OCI-LY1 (cell line): ENCODE measurements around the gene TMEM178A.

Source experiments
- H2AFZ ChIP-seq: fragments of 200-600 bp; sonication (generic), shearing (Covaris generic); 2 replicates; pipeline ENCODE4 v1.6.0; 2014; ENCODE audit warnings: antibody characterized with exemption, mild to moderate bottlenecking, low read length
- H3F3A ChIP-seq: fragments of 200-600 bp; sonication (generic), shearing (Covaris generic); 2 replicates; pipeline ENCODE4 v1.6.0; 2014; ENCODE audit warnings: mild to moderate bottlenecking, antibody characterized with exemption, low read length, moderate library complexity; ENCODE audit not compliant: insufficient read depth
- H3K27ac ChIP-seq: fragments of 200-600 bp; sonication (generic); 2 replicates; pipeline ENCODE4 v1.5.1; 2014; ENCODE audit warnings: low read length, mixed run types, mild to moderate bottlenecking, low read depth; ENCODE audit not compliant: poor library complexity, severe bottlenecking
- H3K27me3 ChIP-seq: fragments of 200-600 bp; sonication (generic); 2 replicates; pipeline ENCODE4 v1.6.0; 2014; ENCODE audit warnings: antibody characterized with exemption, mild to moderate bottlenecking, low read length, moderate library complexity; ENCODE audit not compliant: insufficient read depth
- H3K36me3 ChIP-seq: fragments of 200-600 bp; sonication (generic); 2 replicates; pipeline ENCODE4 v1.6.1; 2014; ENCODE audit warnings: mild to moderate bottlenecking, antibody characterized with exemption, low read length, moderate library complexity, mixed read lengths; ENCODE audit not compliant: insufficient read depth
- H3K4me1 ChIP-seq: fragments of 200-600 bp; sonication (generic); 2 replicates; pipeline ENCODE4 v1.5.1; 2014; ENCODE audit warnings: mild to moderate bottlenecking, low read length, moderate library complexity; ENCODE audit not compliant: insufficient read depth, severe bottlenecking
- H3K4me2 ChIP-seq: fragments of 200-600 bp; sonication (generic), shearing (Covaris generic); 2 replicates; pipeline ENCODE4 v1.6.1; 2014; ENCODE audit warnings: low read length
- H3K4me3 ChIP-seq: fragments of 200-600 bp; sonication (generic); 2 replicates; pipeline ENCODE4 v1.5.1; 2014; ENCODE audit warnings: low read length, low read depth, mild to moderate bottlenecking, mixed read lengths; ENCODE audit not compliant: poor library complexity, severe bottlenecking
- H3K79me2 ChIP-seq: fragments of 200-600 bp; shearing (Covaris generic); 2 replicates; pipeline ENCODE4 v1.6.1; 2016; ENCODE audit warnings: mixed run types, low read length, mixed read lengths; ENCODE audit not compliant: insufficient read depth
- H3K9ac ChIP-seq: fragments of 200-600 bp; sonication (generic), shearing (Covaris generic); 2 replicates; pipeline ENCODE4 v1.6.1; 2014; ENCODE audit warnings: mild to moderate bottlenecking, low read length, mixed read lengths
- H3K9me2 ChIP-seq: fragments of 200-600 bp; sonication (generic), shearing (Covaris generic); 2 replicates; pipeline ENCODE4 v1.6.1; 2014; ENCODE audit warnings: low read depth, mild to moderate bottlenecking, low read length, mixed read lengths
- H3K9me3 ChIP-seq: fragments of 200-600 bp; shearing (Covaris generic); 2 replicates; pipeline ENCODE4 v1.6.1; 2014; ENCODE audit warnings: low read length, mixed read lengths
- H4K20me1 ChIP-seq: fragments of 200-600 bp; sonication (generic), shearing (Covaris generic); 2 replicates; pipeline ENCODE4 v1.6.0; 2016; ENCODE audit warnings: mild to moderate bottlenecking, low read length; ENCODE audit not compliant: insufficient read depth
- CTCF ChIP-seq: fragments of 200-600 bp; sonication (generic), shearing (Covaris generic); IDR thresholded peaks from 2 replicates; pipeline ENCODE4 v1.5.1; 2017; ENCODE audit warnings: mild to moderate bottlenecking, antibody characterized with exemption, low read length, moderate library complexity, mixed read lengths
- EZH2 ChIP-seq: fragments of 200-600 bp; sonication (generic), shearing (Covaris generic); IDR thresholded peaks from 2 replicates; pipeline ENCODE4 v1.8.0; 2017; ENCODE audit warnings: borderline replicate concordance, mixed run types, mild to moderate bottlenecking, antibody characterized with exemption, low read length, moderate library complexity, mixed read lengths

The TMEM178A gene

GRCh38 chr2:39629646-39630045, 36.1 kb upstream of the TMEM178A start:
- Histone ChIP-seq H3K79me2 (no peaks in the 10 kb centered on the region), H3K9me3 (no peaks in the 10 kb centered on the region), H3K9me2 (no peaks in the 10 kb centered on the region), H3K4me1 (no peaks in the 10 kb centered on the region), H3K27ac (no peak overlapping the region), H3K4me2 (no peak overlapping the region), H3F3A (no peaks in the 10 kb centered on the region), H3K27me3 (no peaks in the 10 kb centered on the region), H3K9ac (no peak overlapping the region), H3K36me3 (no peaks in the 10 kb centered on the region), H3K4me3 (no peak overlapping the region), H2AFZ (no peak overlapping the region), H4K20me1 (no peaks in the 10 kb centered on the region)
- TF ChIP-seq CTCF (no peak), EZH2 (no peak)

- H3K9me2 ChIP-seq: no peaks in the 10 kb centered on the region
- H3K9ac ChIP-seq: no peak overlapping the region
- H3K27ac ChIP-seq: no peak overlapping the region
- H3K4me3 ChIP-seq: no peak overlapping the region
- no peaks in the 10 kb centered on the region for H3K27me3 ChIP-seq
- no peaks in the 10 kb centered on the region for H3K9me3 ChIP-seq
- no peak overlapping the region for H2AFZ ChIP-seq
- H3K79me2 ChIP-seq: no peaks in the 10 kb centered on the region
- H3K4me2 ChIP-seq: no peak overlapping the region
- H3K36me3 ChIP-seq: no peaks in the 10 kb centered on the region
- H3F3A ChIP-seq: no peaks in the 10 kb centered on the region
- TF ChIP-seq CTCF: no peak
- TF ChIP-seq EZH2: no peak
- H3K4me1 ChIP-seq: no peaks in the 10 kb centered on the region
- H4K20me1 ChIP-seq: no peaks in the 10 kb centered on the region
These were observed 34.5 kb upstream of the TMEM178A start for GRCh38 chr2:39631256-39631655.

- Histone ChIP-seq H3K4me3 (no peak overlapping the region), H3K4me1 (no peaks in the 10 kb centered on the region), H3K27ac (no peak overlapping the region), H3K27me3 (no peaks in the 10 kb centered on the region), H3F3A (no peaks in the 10 kb centered on the region), H3K4me2 (no peak overlapping the region), H3K36me3 (no peaks in the 10 kb centered on the region), H3K9me2 (no peaks in the 10 kb centered on the region), H3K9ac (no peak overlapping the region), H3K79me2 (no peaks in the 10 kb centered on the region), H2AFZ (no peak overlapping the region), H3K9me3 (no peaks in the 10 kb centered on the region), H4K20me1 (no peaks in the 10 kb centered on the region)
- TF ChIP-seq EZH2: no peak
- no peak for TF ChIP-seq CTCF
These were observed 34.0 kb upstream of the TMEM178A start for GRCh38 chr2:39631718-39632117.
